ENCODE measurements around the gene ZMYND11. TPM values are rescaled to one million over a fixed set of nuclear protein-coding genes. Genes with fewer than 3 reads are reported as not detected.

ZMYND11 gene
- total and polyA plus RNA-seq, 2 of the 8 experiments (the other 6 are each of a cell fraction or from before 2014, with no cell fraction given) = 7.5 to 26.6 TPM

- FAIRE-seq (no peak), DNase-seq (ENCODE audit: low read depth in 1 of 2, low spot score in 2 of 2) (no peak)
- WGBS, 2 experiments (ENCODE audit: extremely low coverage in 1 of 2, insufficient coverage in 1 of 2, insufficient read length in 1 of 2, insufficient replicate concordance in 2 of 2, low coverage in 1 of 2, low lambda C conversion rate in 2 of 2, missing lambda C conversion rate in 1 of 2) = 90% methylated on average over 9 of the region's 9 CpGs; no CpG with 5 or more reads in 1 of the 2 experiments
- Histone ChIP-seq H2BK20ac (ENCODE audit: low read length) (no peak overlapping the region), H3K9me3 (ENCODE audit: insufficient read depth in 2 of 2, low read depth in 1 of 2, low read length in 1 of 2) (no peaks in the 10 kb centered on the region), H2BK15ac (ENCODE audit: low read length) (no peak overlapping the region), H2AK5ac (ENCODE audit: low read depth, low read length) (no peak overlapping the region), H4K5ac (ENCODE audit: insufficient read length, low read depth, low read length) (no peak overlapping the region), H3K79me1 (ENCODE audit: low read depth, low read length) (no peaks in the 10 kb centered on the region), H3K9ac (replicated peaks in 1 of 4; ENCODE audit: extremely low read depth in 1 of 4, low read depth in 3 of 4, low read length in 3 of 4) (no peak overlapping the region), H3K23ac (ENCODE audit: insufficient read length) (no peak overlapping the region), H3K14ac (ENCODE audit: insufficient read length) (no peak overlapping the region), H3K27me3 (replicated peaks in 1 of 4; ENCODE audit: control insufficient read depth in 3 of 4, extremely low read depth in 1 of 4, insufficient read depth in 3 of 4, low read length in 3 of 4) (no peaks in the 10 kb centered on the region; a peak in 2 of 7 replicates), H3K4me1 (replicated peaks in 1 of 4; ENCODE audit: control insufficient read depth in 3 of 4, insufficient read depth in 4 of 4, low read length in 3 of 4) (no peaks in the 10 kb centered on the region; a peak in 1 of 7 replicates), H4K8ac (ENCODE audit: extremely low read depth, insufficient read depth, low read length) (no peak overlapping the region), H4K20me1 (replicated peaks in 1 of 2; ENCODE audit: control insufficient read depth in 1 of 2, insufficient read depth in 2 of 2, low read length in 2 of 2) (no peaks in the 10 kb centered on the region), H3K36me3 (ENCODE audit: control insufficient read depth in 2 of 4, insufficient read depth in 4 of 4, low read length in 3 of 4) (no peaks in the 10 kb centered on the region), H4K91ac (replicated peaks; ENCODE audit: insufficient read length, low read length) (no peak overlapping the region), H3K27ac (ENCODE audit: low read depth, low read length) (no peak overlapping the region), H3K4me2 (ENCODE audit: insufficient read depth in 1 of 2, low read depth in 2 of 2, low read length in 2 of 2) (no peak overlapping the region), H2BK12ac (ENCODE audit: low read depth, low read length) (no peak overlapping the region), H2BK120ac (replicated peaks; ENCODE audit: low read depth, low read length) (no peak overlapping the region), H3K18ac (ENCODE audit: extremely low read depth, low read length) (no peak overlapping the region), H3K4me3 (ENCODE audit: extremely low read depth in 1 of 4, insufficient read depth in 2 of 4, low read depth in 3 of 4, low read length in 4 of 4) (no peak overlapping the region), H3K4ac (replicated peaks; ENCODE audit: insufficient read length, low read depth, low read length) (no peak overlapping the region), H2AFZ (ENCODE audit: low read length) (no peak overlapping the region), H3K23me2 (ENCODE audit: low read depth, low read length) (no peaks in the 10 kb centered on the region), H2BK5ac (ENCODE audit: low read depth, low read length) (no peak overlapping the region), H3K56ac (replicated peaks; ENCODE audit: insufficient read length, low read depth, low read length) (no peak overlapping the region), H3K79me2 (ENCODE audit: control insufficient read depth in 1 of 2, insufficient read depth in 2 of 2, low read length in 2 of 2) (no peaks in the 10 kb centered on the region)
- ChIA-PET CTCF (ENCODE audit: partially characterized antibody) (no interaction called here), POLR2A (ENCODE audit: partially characterized antibody) (no interaction called here)
- TF ChIP-seq SIN3A (conservative IDR thresholded peaks at IDR 0.05 in 1 of 2, IDR thresholded peaks at IDR 0.05 in 1 of 2; ENCODE audit: low read depth in 1 of 2, low read length in 2 of 2) = no peak
- no peak for TF ChIP-seq SIRT6 (IDR thresholded peaks at IDR 0.05; ENCODE audit: low read length)
- no peak for TF ChIP-seq NRF1 (IDR thresholded peaks at IDR 0.05; ENCODE audit: low read depth, low read length)
- TF ChIP-seq BACH1 (IDR thresholded peaks at IDR 0.05; ENCODE audit: low read length) = no peak
- no peak for TF ChIP-seq FOSL1 (IDR thresholded peaks at IDR 0.05; ENCODE audit: insufficient read depth, low read depth, low read length)
- TF ChIP-seq CHD1 (IDR thresholded peaks at IDR 0.05; ENCODE audit: low read depth, low read length) = no peak
- no peak for TF ChIP-seq TAF1 (IDR thresholded peaks at IDR 0.05; ENCODE audit: low read depth, low read length)
- TF ChIP-seq USF2 (IDR thresholded peaks at IDR 0.05; ENCODE audit: low read length) = no peak
- no peak for TF ChIP-seq E2F6 (IDR thresholded peaks at IDR 0.05)
- no peak for TF ChIP-seq POU5F1 (IDR thresholded peaks at IDR 0.05; ENCODE audit: low read depth, low read length)
Measured at GRCh38 chr10:127612-128432, 7.4 kb upstream of the ZMYND11 start.
